Esophagus muscularis mucosa (tissue), 3 donors: ENCODE results near the gene ETFA.

Experiments
- CTCF ChIP-seq, 3 experiments: fragments of 200-600 bp in 2 of 3; fragments of 450-650 bp in 1 of 3; sonication (generic) in 2 of 3; IDR thresholded peaks; one replicate each; pipeline ENCODE4 v1.5.1; 2017 to 2019; ENCODE audit warnings: antibody characterized with exemption in 3 of 3, mild to moderate bottlenecking in 2 of 3, moderate library complexity in 1 of 3
- POLR2A ChIP-seq: fragments of 450-650 bp; IDR thresholded peaks from one replicate; pipeline ENCODE4 v1.6.1; 2017; ENCODE audit warnings: antibody characterized with exemption, moderate library complexity, mild to moderate bottlenecking, low read depth

- TF ChIP-seq POLR2A = no peak
- no peak for TF ChIP-seq CTCF (IDR thresholded peaks at IDR 0.05)
Measured at GRCh38 chr15:76340803-76341365, 29.6 kb upstream of the ETFA start.
